Nephron (organoid): ENCODE results near the gene COA7.

Experiments
- H3K27ac Mint-ChIP-seq, 3 experiments: 2 replicates each; pipeline ENCODE4 v1.8.0; 2020; ENCODE audit warnings: mixed read lengths in 3 of 3, mild to moderate bottlenecking in 2 of 3, moderate library complexity in 1 of 3
- H3K27me3 Mint-ChIP-seq: 2 replicates; pipeline ENCODE4 v1.8.0; 2021; ENCODE audit warnings: low read depth, mild to moderate bottlenecking, moderate library complexity, mixed read lengths
- H3K36me3 Mint-ChIP-seq: 2 replicates; pipeline ENCODE4 v1.8.0; 2020; ENCODE audit warnings: low read depth, mixed read lengths
- H3K4me1 Mint-ChIP-seq: 2 replicates; pipeline ENCODE4 v1.8.0; 2020; ENCODE audit warnings: mixed read lengths
- H3K4me3 Mint-ChIP-seq, 3 experiments: 2 replicates each; pipeline ENCODE4 v1.8.0; 2020; ENCODE audit warnings: mild to moderate bottlenecking in 3 of 3, mixed read lengths in 3 of 3, moderate library complexity in 2 of 3
- H3K9me3 Mint-ChIP-seq: 2 replicates; pipeline ENCODE4 v1.8.0; 2020; ENCODE audit warnings: mixed read lengths
- TF ChIP-seq, protein P1 (sequence below), 3 experiments: fragments of 200-600 bp; sonication (generic); IDR thresholded peaks; one replicate each; pipeline ENCODE4 v1.5.0; 2021; ENCODE audit warnings: antibody characterized with exemption in 3 of 3; ENCODE audit not compliant: unreplicated experiment in 3 of 3

The COA7 gene

DNA sequence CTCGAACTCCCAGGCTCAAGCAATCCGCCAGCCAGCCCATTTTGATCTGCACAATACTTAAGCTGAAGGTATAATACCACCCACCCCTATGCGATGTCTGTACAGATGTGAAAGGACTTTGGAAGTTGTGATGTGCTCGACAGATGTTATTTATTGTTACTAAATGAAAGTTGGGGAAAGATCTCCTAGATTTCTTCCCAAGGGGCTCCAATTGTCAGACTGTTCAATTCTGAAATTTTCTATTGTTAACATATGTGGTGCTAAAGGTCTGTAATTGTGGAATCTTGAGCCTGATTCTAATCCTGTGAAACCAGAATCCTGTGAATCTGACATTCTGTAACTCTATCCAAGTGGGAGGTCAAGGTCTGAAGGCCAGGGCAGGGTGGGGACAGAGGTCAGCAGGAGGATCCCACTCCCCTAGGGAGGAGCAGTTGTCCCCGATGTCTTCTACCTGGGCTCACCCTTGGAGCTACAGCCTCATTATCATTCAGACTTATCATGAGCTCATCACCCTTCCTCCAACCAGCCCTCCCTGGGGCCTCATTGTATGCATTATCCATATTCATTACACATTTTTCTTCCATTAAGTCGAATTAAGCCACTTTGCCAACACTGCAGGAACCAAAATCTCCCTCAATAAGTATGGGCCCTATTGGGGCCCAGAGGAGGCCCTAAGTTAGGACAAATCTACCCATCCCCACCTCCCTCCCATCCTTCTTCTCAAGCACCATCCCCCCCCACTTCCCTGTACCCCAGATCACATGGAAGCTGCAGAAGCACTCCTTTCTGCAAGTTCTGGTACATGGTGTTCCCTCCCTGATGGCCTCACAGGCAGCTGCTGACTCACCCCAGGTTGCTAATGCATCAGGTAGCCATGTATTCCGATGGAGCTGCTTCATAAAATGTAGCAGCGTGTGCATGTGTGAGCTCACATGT lies 32.9 kb downstream of the COA7 start:
- Mint-ChIP-seq H3K4me1 (peaks cover 41% of the 10 kb centered on the region), H3K27ac (peak overlapping the region; percentile 7 to 51 (median 15)), H3K36me3 (no peaks in the 10 kb centered on the region), H3K9me3 (no peaks in the 10 kb centered on the region), H3K27me3 (no peaks in the 10 kb centered on the region), H3K4me3 (no peak overlapping the region)
- TF ChIP-seq, protein P1, sequence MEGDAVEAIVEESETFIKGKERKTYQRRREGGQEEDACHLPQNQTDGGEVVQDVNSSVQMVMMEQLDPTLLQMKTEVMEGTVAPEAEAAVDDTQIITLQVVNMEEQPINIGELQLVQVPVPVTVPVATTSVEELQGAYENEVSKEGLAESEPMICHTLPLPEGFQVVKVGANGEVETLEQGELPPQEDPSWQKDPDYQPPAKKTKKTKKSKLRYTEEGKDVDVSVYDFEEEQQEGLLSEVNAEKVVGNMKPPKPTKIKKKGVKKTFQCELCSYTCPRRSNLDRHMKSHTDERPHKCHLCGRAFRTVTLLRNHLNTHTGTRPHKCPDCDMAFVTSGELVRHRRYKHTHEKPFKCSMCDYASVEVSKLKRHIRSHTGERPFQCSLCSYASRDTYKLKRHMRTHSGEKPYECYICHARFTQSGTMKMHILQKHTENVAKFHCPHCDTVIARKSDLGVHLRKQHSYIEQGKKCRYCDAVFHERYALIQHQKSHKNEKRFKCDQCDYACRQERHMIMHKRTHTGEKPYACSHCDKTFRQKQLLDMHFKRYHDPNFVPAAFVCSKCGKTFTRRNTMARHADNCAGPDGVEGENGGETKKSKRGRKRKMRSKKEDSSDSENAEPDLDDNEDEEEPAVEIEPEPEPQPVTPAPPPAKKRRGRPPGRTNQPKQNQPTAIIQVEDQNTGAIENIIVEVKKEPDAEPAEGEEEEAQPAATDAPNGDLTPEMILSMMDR (IDR thresholded peaks at IDR 0.05; ENCODE audit: unreplicated experiment in 3 of 3) = no peak

DNA sequence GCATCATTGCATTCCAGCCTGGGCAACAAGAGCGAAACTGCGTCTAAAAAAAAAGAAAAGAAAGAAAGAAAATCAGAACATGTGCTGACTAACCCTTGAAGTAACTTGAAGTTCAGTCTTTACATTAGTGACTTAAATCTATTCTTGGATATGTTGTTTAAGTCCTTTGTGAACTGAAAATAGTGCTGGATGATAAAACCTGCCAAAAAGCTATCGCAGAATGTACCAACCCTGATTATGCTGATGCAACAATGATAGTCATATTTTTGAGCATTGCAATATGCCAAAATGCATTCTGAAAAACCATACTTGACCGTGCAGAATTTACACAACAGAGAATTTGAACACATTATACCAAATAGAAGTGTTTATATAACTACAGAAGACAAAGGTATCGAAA lies 34.4 kb downstream of the COA7 start:
- Mint-ChIP-seq H3K27me3 (no peaks in the 10 kb centered on the region), H3K4me1 (peaks cover 45% of the 10 kb centered on the region), H3K9me3 (no peaks in the 10 kb centered on the region), H3K27ac (no peak overlapping the region), H3K36me3 (no peaks in the 10 kb centered on the region), H3K4me3 (no peak overlapping the region)
- TF ChIP-seq, protein P1 (IDR thresholded peaks at IDR 0.05; ENCODE audit: unreplicated experiment in 3 of 3) = no peak

DNA sequence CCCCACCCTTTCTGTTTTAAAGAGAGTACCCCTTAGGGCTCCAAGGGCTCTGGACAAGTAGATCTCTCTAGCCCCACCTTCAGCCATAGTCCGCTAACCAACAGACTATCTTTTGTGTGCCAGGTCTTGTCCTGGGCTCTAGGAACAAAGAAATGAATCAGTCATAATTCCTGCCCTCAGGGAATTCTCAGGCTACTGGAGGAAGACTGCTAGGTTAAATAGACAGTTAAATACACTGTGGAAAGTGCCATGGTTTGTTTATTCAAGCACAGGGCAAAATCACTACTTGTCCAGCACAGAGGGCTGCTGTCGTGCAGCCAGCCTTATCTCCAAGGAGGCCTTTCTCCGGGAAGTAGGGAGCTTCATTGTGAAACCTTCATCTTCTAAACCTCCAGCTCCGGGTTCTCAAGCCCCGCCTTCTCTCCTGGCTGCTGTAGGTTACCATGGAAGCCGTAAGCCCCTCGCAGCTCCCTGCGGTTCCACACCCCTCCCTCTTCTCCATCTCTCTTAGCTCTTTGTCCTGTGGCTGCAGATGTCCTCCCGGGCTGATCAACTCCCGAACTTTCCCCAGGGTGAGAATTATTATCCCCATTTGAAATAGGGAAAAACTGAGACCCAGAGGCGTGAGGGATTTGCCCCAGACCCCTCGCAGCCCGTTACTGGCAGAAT lies 35.4 kb downstream of the COA7 start:
- H3K4me3 Mint-ChIP-seq = peak overlapping the region in 2 of 3 experiments; percentile 57 to 60
- H3K36me3 Mint-ChIP-seq = no peaks in the 10 kb centered on the region
- peaks cover 45% of the 10 kb centered on the region for H3K4me1 Mint-ChIP-seq
- peak overlapping the region; percentile 54 to 88 (median 67) for H3K27ac Mint-ChIP-seq
- H3K9me3 Mint-ChIP-seq = no peaks in the 10 kb centered on the region
- H3K27me3 Mint-ChIP-seq = no peaks in the 10 kb centered on the region
- TF ChIP-seq, protein P1 (IDR thresholded peaks at IDR 0.05; ENCODE audit: unreplicated experiment in 3 of 3) = no peak

DNA sequence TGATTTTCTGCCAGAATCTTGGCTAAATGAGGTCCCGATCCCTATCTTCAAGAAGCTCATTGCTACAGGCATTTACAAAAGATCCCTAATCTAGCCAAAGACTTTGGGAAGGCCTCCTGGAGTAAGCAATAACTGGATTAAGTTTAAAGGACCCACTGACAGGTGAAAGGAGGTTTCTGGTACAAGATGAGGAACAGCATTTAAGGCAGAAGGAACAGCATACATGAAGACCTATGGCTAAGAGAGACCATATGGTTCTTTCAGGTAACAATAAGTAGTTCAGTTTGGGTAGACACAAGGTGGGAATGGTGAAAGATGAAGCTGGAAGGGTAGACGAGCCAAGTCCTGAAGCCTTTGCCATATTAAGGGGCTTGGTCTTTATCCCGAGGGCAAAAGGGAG lies 37.3 kb downstream of the COA7 start:
- no peak overlapping the region for H3K4me3 Mint-ChIP-seq
- H3K27ac Mint-ChIP-seq = peak overlapping the region; percentile 87 to 95 (median 90)
- H3K36me3 Mint-ChIP-seq = no peaks in the 10 kb centered on the region
- peaks cover 43% of the 10 kb centered on the region for H3K4me1 Mint-ChIP-seq
- no peaks in the 10 kb centered on the region for H3K27me3 Mint-ChIP-seq
- no peaks in the 10 kb centered on the region for H3K9me3 Mint-ChIP-seq
- TF ChIP-seq, protein P1 (IDR thresholded peaks at IDR 0.05; ENCODE audit: unreplicated experiment in 3 of 3) = no peak

DNA sequence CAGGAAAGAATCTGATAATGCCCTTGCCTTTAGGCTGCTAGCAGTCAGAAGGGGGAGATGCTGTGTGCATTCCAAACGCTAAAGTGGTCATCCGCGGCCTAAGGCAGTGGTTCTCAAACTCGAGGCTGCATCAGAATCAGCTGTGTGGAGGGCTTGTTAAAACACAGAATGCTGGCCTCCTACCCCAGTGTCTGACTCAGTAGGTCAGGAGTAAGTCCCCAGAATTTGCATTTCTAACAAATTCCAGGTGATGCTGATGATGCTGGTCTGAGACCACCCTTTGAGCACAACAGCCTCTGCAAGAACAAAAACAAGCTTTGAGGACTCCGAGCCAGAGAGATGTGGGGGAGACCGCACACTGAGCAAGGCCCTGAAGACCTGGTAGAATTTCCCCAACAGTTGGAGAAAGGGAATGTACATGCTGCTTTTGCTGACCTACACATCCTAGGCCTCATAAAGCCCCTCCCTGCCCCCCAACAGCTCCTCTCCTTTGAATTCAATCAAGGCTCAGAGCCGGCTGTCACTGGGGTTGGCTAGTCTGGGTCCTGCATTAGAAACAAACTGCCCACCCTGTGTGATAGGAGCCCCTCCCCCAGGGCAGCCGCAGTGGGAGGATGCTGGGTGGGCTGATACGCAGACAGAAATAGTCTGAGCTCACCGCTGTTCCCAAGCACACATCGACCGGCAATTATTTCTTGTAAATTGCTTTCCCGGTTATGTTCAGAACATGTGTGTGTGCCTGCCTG lies 38.1 kb downstream of the COA7 start:
- no peaks in the 10 kb centered on the region for H3K9me3 Mint-ChIP-seq
- TF ChIP-seq, protein P1 (IDR thresholded peaks at IDR 0.05; ENCODE audit: unreplicated experiment in 3 of 3) = no peak
- no peaks in the 10 kb centered on the region for H3K36me3 Mint-ChIP-seq
- H3K4me1 Mint-ChIP-seq = peaks cover 35% of the 10 kb centered on the region
- peak overlapping the region in 1 of 3 experiments; percentile 50 for H3K4me3 Mint-ChIP-seq
- peak overlapping the region; percentile 87 to 95 (median 90) for H3K27ac Mint-ChIP-seq
- H3K27me3 Mint-ChIP-seq = no peaks in the 10 kb centered on the region
